NCI-H345 (cell line): ENCODE measurements around the gene DHRS9.
A peak's percentile ranks its signal among the peaks of the same experiment; 100 is the strongest.
"Not testable (repeated sequence)": the region's sequence is repeated elsewhere in the genome, so short reads cannot be mapped to it uniquely, and the experiment has no call there.

Experiments used
- DNase-seq: peaks from one replicate; lab custom pipeline; 2025; lab: John Stamatoyannopoulos, UW

The DHRS9 gene

DNA sequence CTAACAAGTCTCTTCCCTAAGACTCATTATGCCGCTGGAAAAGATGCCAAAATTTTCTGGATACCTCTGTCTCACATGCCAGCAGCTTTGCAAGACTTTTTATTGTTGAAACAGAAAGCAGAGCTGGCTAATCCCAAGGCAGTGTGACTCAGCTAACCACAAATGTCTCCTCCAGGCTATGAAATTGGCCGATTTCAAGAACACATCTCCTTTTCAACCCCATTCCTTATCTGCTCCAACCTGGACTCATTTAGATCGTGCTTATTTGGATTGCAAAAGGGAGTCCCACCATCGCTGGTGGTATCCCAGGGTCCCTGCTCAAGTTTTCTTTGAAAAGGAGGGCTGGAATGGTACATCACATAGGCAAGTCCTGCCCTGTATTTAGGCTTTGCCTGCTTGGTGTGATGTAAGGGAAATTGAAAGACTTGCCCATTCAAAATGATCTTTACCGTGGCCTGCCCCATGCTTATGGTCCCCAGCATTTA lies 26.3 kb downstream of the DHRS9 start:
- DNase-seq, result no peak

GRCh38 chr2:169104848-169105247 lies 35.5 kb downstream of the DHRS9 start:
- DNase-seq, result no peak

DNA sequence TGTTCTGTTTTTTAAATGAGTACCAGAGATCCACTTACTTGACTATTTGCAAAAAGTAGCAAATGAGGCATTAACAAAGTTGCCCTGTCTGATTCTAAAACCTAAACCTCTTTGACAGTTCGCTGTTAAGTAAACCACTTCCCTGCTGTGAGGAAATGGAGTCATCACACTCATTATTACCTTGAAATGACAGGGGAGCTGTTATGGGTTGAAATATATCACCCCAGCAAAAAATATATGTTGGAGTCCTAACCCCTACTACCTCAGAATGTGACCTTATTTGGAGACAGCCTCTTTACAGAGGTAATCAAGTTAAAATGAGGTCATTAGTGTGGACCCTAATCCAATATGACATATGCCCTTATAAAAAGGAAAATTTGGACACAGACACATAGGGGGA lies 36.1 kb downstream of the DHRS9 start:
- peak; percentile 2 for DNase-seq

DNA sequence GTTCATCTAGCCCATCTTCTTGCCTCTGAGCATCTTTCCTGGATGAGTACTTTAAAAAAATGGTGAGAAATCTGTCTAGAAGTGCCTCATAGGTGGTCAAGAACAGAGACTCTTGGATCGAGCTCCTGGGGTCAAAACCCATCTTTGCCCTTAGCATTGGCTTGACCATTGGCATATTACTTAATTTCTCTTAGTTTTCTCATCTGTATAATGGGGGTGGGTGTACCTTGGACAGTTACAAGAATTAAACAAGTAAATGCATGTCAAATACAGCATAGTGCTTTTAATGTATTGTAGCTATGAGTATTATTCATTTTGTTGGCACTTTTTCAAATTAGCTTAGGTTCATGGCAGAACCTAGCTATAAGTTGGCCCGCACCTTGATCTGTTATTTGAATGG lies 36.8 kb downstream of the DHRS9 start:
- DNase-seq, result no peak

GRCh38 chr2:169106563-169107545 lies 37.5 kb downstream of the DHRS9 start:
- DNase-seq, result no peak

- no peak for DNase-seq
These were observed 38.3 kb downstream of the DHRS9 start for GRCh38 chr2:169107645-169108044.

DNA sequence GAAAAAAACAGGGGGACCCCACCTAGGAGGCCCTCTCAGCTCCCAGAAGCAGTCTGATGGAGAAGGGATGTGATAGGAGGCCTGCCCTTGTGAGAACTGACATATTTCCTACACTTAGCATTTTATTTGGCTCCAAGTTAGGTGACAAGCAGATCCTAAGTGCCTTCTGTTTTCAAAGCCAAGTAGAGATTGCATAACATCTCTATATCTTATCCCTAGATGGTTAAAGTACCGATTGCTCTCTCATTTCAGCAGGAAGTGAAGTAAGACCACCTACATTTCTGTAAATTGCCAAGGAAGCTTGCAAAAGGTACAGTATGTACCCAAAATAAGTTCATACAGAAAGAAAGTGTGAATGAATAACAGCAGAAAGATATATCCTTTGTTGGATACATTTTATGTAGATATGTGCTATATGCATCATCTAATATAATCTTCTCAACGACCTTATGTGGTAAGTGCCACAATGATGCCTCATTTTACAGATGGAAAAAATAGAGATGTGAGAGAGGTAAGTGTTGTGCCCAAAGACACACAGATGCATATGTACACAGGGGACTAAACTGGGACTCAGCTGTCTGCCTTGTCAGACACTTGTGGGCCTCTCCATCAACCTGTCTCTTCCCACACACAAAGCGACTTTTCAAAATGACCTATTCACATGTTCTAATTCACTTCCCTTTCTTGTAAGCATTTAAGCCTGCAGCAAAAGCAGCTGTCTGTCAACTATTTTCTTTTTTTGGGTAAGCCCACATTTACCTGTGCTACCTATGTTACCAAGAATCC lies 38.9 kb downstream of the DHRS9 start:
- no peak for DNase-seq

DNA sequence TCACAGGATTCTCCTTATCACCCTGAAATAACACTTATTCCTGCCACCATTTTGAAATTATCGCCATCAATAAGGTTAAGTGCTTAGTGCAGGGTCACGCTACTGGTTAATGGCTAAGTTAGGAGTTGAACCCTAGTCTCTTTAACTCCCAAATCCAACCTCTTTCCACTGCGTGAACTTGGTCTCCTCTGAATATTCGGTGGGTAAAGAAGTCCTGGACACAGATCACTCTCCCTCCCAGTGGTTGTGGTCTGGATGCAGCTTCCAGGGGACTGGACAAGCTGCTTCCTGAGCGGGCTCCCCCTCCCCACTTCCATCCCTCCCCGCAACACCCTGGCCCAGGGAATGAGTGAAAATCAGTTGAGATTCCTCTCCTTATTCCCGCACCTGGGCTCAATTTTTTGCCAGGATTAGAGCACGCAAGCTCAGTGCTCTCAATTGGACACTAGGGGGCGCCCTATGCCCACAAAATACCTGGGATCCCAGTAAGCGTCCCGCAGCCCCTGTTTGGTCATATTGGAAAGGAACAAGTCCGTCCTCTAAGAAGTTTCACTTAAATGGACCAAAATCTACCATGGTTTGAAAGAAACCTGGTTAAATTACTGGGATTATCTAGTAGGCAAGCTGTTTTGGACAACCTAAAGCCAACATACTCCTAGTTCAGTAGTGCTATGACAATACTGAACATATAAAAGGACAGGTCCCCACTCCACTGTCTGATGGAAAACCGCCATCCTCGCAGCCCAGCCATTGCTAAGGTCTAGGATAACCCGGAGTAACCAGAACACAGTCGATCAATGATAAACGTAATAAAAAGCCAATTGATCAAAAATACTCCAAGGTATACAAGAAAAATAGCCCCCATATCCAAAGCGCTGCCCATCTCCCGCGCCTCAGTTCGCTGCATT lies 40.4 kb downstream of the DHRS9 start:
- peak; percentile 70 for DNase-seq

DNA sequence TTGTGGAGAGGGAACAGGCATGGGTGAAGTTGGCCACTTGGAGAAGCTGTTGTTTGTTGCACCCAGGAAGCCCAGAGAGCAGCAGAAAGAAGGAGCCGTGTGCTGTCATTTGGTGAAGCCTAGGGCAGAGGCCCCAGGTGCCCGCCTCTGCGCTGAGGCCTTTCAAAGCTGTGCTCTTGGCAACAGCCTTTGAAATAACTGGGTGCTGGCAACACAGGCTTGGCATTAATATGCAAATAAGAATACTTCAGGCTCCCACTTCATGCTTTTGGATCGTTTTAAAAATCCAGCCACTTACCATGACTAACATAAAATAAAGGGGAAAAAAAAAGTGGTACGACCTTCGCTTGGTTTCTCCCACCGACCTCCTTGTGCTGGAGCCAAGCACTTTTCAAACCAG lies 41.1 kb downstream of the DHRS9 start:
- no peak for DNase-seq

- no peak for DNase-seq
These were observed 41.6 kb downstream of the DHRS9 start for GRCh38 chr2:169110916-169111315.

GRCh38 chr2:169112841-169113240 lies 43.5 kb downstream of the DHRS9 start:
- no peak for DNase-seq

GRCh38 chr2:169114056-169114455 lies 44.7 kb downstream of the DHRS9 start:
- DNase-seq, result no peak

- no peak for DNase-seq
These were observed 47.0 kb downstream of the DHRS9 start for GRCh38 chr2:169116327-169116726.

DNA sequence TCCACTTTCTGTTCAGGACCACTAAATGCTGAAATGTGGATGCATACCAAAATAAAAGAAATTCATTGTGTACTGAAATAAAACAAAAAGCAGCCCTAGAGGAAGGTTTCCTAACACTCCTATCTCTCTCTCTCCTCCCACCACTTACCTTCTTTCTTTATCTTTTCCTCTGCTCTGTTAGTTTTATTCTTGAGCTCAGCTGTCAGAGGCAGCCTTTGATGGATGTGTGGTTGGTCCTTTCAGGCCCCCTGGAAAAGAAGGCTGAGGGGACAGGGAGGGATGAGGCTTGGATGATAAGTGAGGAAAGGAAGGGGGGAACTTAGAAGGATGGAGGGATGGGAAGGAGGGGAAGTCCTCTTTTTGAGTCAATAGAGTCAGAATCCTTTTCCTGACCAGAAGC lies 47.6 kb downstream of the DHRS9 start:
- no peak for DNase-seq

- DNase-seq, result no peak
These were observed 48.7 kb downstream of the DHRS9 start for GRCh38 chr2:169118060-169118459.

GRCh38 chr2:169119123-169119760 lies 49.9 kb downstream of the DHRS9 start:
- no peak for DNase-seq

GRCh38 chr2:169119851-169120250 lies 50.5 kb downstream of the DHRS9 start:
- DNase-seq, result no peak

- no peak for DNase-seq
These were observed 60.4 kb downstream of the DHRS9 start for GRCh38 chr2:169129703-169130243.

- DNase-seq, result peak; percentile 38
These were observed 62.5 kb downstream of the DHRS9 start for GRCh38 chr2:169131587-169132512.

GRCh38 chr2:169134272-169134671 lies 64.9 kb downstream of the DHRS9 start:
- DNase-seq, result not testable (repeated sequence)
